Endothelial cell of umbilical vein (primary cell): Measurements from ENCODE around the gene LYPLAL1. TPM values are rescaled to one million over a fixed set of nuclear protein-coding genes. Genes with fewer than 3 reads are reported as not detected.

ENCODE experiments used
- BruUV-seq: library from RNA; stranded (reverse); fragments of 400-500 nt; replicated peaks from 2 replicates; lab custom pipeline; 2021; lab: Mats Ljungman, UMichigan
- CTCF ChIA-PET: fragments of 300-600, 350-600 bp; sonication (Branson Sonifier 250); formaldehyde crosslinking; loops from one replicate; lab custom pipeline; 2021; ENCODE audit warnings: antibody characterized with exemption, inconsistent platforms; lab: Charles Lee
- POLR2A ChIA-PET: fragments of 300-600, 350-600 bp; sonication (Branson Sonifier 250); formaldehyde crosslinking; loops from one replicate; lab custom pipeline; 2021; ENCODE audit warnings: antibody characterized with exemption, inconsistent platforms; lab: Charles Lee
- DNase-seq: peaks from one replicate; pipeline ENCODE4 v3.0.0-alpha.2; 2011; ENCODE audit warnings: low read depth, low spot score
- FAIRE-seq: peaks from 2 replicates; lab custom pipeline; 2011; peaks lifted over from hg19 to GRCh38; lab: Jason Lieb, UNC
- H2AFZ ChIP-seq: 2 replicates; pipeline ENCODE4 v1.6.0; 2012; ENCODE audit warnings: low read depth, low read length, control low read depth, inconsistent platforms
- H3K27ac ChIP-seq: 2 replicates; pipeline ENCODE4 v1.5.1; 2011; ENCODE audit warnings: low read depth, mild to moderate bottlenecking, control low read depth, low read length, moderate library complexity; ENCODE audit not compliant: insufficient read depth
- H3K27me3 ChIP-seq, 2 experiments: 2 replicates each; pipeline versions ENCODE4 v1.6.0 to v1.6.1; 2011; ENCODE audit warnings: low read length in 2 of 2, mixed read lengths in 1 of 2; ENCODE audit not compliant: control insufficient read depth in 2 of 2, insufficient read depth in 2 of 2
- H3K36me3 ChIP-seq, 2 experiments: 2 replicates in 1 of 2; 3 replicates in 1 of 2; pipeline ENCODE4 v1.5.1; 2011; ENCODE audit warnings: low read length in 2 of 2, mild to moderate bottlenecking in 1 of 2, moderate library complexity in 1 of 2; ENCODE audit not compliant: control insufficient read depth in 2 of 2, insufficient read depth in 2 of 2; ENCODE audit errors: extremely low read depth in 1 of 2
- H3K4me1 ChIP-seq: 3 replicates; pipeline ENCODE4 v1.5.1; 2011; ENCODE audit warnings: mild to moderate bottlenecking, low read length; ENCODE audit not compliant: control insufficient read depth, insufficient read depth; ENCODE audit errors: extremely low read depth
- H3K4me2 ChIP-seq: 2 replicates; pipeline ENCODE4 v1.6.1; 2011; ENCODE audit warnings: low read length, control low read depth, mixed read lengths; ENCODE audit not compliant: insufficient read depth
- H3K4me3 ChIP-seq, 3 experiments: fragments of 200-600 bp in 1 of 3; sonication (generic), shearing (Covaris generic) in 1 of 3; replicated peaks in 1 of 3; 2 replicates each; pipeline ENCODE4 v1.5.1; 2011 to 2016; ENCODE audit warnings: control low read depth in 3 of 3, low read length in 3 of 3, mild to moderate bottlenecking in 2 of 3, inconsistent platforms in 1 of 3, low read depth in 1 of 3, moderate library complexity in 1 of 3; ENCODE audit not compliant: insufficient read depth in 1 of 3
- H3K79me2 ChIP-seq: 2 replicates; pipeline ENCODE4 v1.6.0; 2012; ENCODE audit warnings: low read length, inconsistent platforms; ENCODE audit not compliant: control insufficient read depth, insufficient read depth
- H3K9ac ChIP-seq: replicated peaks from 2 replicates; pipeline ENCODE3; 2011; ENCODE audit warnings: low read length, control low read depth; ENCODE audit not compliant: insufficient read depth; ENCODE audit errors: extremely low read depth
- H3K9me1 ChIP-seq: replicated peaks from 3 replicates; pipeline ENCODE4 v1.6.0; 2011; ENCODE audit warnings: mild to moderate bottlenecking, low read length; ENCODE audit not compliant: control insufficient read depth, insufficient read depth; ENCODE audit errors: extremely low read depth
- H3K9me3 ChIP-seq: replicated peaks from 2 replicates; pipeline ENCODE4 v1.5.1; 2012; ENCODE audit warnings: low read length, inconsistent platforms; ENCODE audit not compliant: control insufficient read depth, insufficient read depth
- H4K20me1 ChIP-seq: replicated peaks from 2 replicates; pipeline ENCODE3; 2011; ENCODE audit warnings: mild to moderate bottlenecking, low read length; ENCODE audit not compliant: control insufficient read depth, insufficient read depth; ENCODE audit errors: extremely low read depth
- EZH2 ChIP-seq: IDR thresholded peaks from 2 replicates; pipeline ENCODE4 v1.6.1; 2012; ENCODE audit warnings: borderline replicate concordance, low read depth, mild to moderate bottlenecking, moderate library complexity, low read length, inconsistent platforms; ENCODE audit not compliant: severe bottlenecking
- GATA2 ChIP-seq: IDR thresholded peaks from 2 replicates; pipeline ENCODE4 v1.7.0; 2011; ENCODE audit warnings: low read depth, mild to moderate bottlenecking, moderate library complexity, mixed read lengths, low read length; ENCODE audit not compliant: insufficient read length, insufficient read depth
- JUN ChIP-seq: IDR thresholded peaks from 2 replicates; pipeline ENCODE4 v1.6.1; 2011; ENCODE audit warnings: borderline replicate concordance, low read depth; ENCODE audit not compliant: insufficient read length, insufficient read depth
- MAX ChIP-seq: IDR thresholded peaks from 2 replicates; pipeline ENCODE4 v1.6.1; 2011; ENCODE audit not compliant: insufficient read depth, insufficient read length
- MYC ChIP-seq: IDR thresholded peaks from one replicate; pipeline ENCODE4 v1.6.1; 2011; ENCODE audit warnings: mild to moderate bottlenecking, low read depth, low read length
- POLR2A ChIP-seq: IDR thresholded peaks from 2 replicates; pipeline ENCODE4 v1.6.1; 2012; ENCODE audit warnings: low read depth, mild to moderate bottlenecking, control low read depth, low read length
- POLR2AphosphoS5 ChIP-seq: IDR thresholded peaks from 2 replicates; pipeline ENCODE4 v1.6.1; 2012; ENCODE audit warnings: low read depth, mild to moderate bottlenecking, control low read depth, low read length, moderate library complexity; ENCODE audit not compliant: insufficient read depth
- dilution Hi-C: fragments of 300-500 bp; cut with MboI; formaldehyde crosslinking; loops from one replicate; pipeline ENCODE4 v1.15.0; 2019; ENCODE audit warnings: low sequenced_read_pairs; ENCODE audit not compliant: extremely low pct_ligation_motif_present
- intact Hi-C: fragments of 100-400 bp; cut with micrococcal nuclease; formaldehyde crosslinking; loops from one replicate; pipeline ENCODE4 v1.10.0; 2022
- polyA plus RNA-seq, 4 experiments: library from polyadenylated mRNA; depleted of rRNA in 3 of 4; stranded (reverse) in 3 of 4; unstranded in 1 of 4; fragments of >200 nt; gene quantifications; 2 replicates each; pipeline versions ENCODE4 v1.2.1 to v1.2.3, GENCODE V29; 2011 to 2012; ENCODE audit warnings: missing spikeins in 1 of 4
- total RNA-seq: library from RNA; stranded (reverse); gene quantifications from 2 replicates; pipeline ENCODE4 v1.2.3, GENCODE V29; 2021
- TF ChIP-seq, protein P1 (sequence below), 2 donors: IDR thresholded peaks; 1 replicate in 1 of 2; 2 replicates in 1 of 2; pipeline ENCODE4 v1.5.1; 2011; ENCODE audit warnings: low read length in 2 of 2, mild to moderate bottlenecking in 2 of 2, moderate library complexity in 2 of 2, control low read depth in 1 of 2, inconsistent platforms in 1 of 2, low read depth in 1 of 2; ENCODE audit not compliant: insufficient read depth in 1 of 2; ENCODE audit errors: extremely low read depth in 1 of 2

Gene LYPLAL1
- total and polyA plus RNA-seq, 2 donors (not counting 3 experiments of a cell fraction or from before 2014, with no cell fraction given): 7.4 to 25.4 TPM

GRCh38 chr1:219155135-219155534 lies 18.5 kb upstream of the LYPLAL1 start:
- Histone ChIP-seq H3K9me3 (no peaks in the 10 kb centered on the region), H3K27me3 (no peaks in the 10 kb centered on the region), H3K9ac (no peak overlapping the region), H3K36me3 (no peaks in the 10 kb centered on the region), H3K4me1 (no peaks in the 10 kb centered on the region), H4K20me1 (no peaks in the 10 kb centered on the region), H3K79me2 (no peaks in the 10 kb centered on the region), H3K9me1 (no peaks in the 10 kb centered on the region), H3K4me3 (no peak overlapping the region), H3K4me2 (no peak overlapping the region), H3K27ac (no peak overlapping the region), H2AFZ (no peak overlapping the region)
- dilution Hi-C loops: no loop called here
- BruUV-seq: no TSS peak
- no peak for FAIRE-seq
- POLR2A ChIA-PET: no interaction called here
- no peak for TF ChIP-seq EZH2
- TF ChIP-seq MAX: no peak
- TF ChIP-seq, protein P1, sequence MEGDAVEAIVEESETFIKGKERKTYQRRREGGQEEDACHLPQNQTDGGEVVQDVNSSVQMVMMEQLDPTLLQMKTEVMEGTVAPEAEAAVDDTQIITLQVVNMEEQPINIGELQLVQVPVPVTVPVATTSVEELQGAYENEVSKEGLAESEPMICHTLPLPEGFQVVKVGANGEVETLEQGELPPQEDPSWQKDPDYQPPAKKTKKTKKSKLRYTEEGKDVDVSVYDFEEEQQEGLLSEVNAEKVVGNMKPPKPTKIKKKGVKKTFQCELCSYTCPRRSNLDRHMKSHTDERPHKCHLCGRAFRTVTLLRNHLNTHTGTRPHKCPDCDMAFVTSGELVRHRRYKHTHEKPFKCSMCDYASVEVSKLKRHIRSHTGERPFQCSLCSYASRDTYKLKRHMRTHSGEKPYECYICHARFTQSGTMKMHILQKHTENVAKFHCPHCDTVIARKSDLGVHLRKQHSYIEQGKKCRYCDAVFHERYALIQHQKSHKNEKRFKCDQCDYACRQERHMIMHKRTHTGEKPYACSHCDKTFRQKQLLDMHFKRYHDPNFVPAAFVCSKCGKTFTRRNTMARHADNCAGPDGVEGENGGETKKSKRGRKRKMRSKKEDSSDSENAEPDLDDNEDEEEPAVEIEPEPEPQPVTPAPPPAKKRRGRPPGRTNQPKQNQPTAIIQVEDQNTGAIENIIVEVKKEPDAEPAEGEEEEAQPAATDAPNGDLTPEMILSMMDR (IDR thresholded peaks at IDR 0.05; ENCODE audit: extremely low read depth in 1 of 2, insufficient read depth in 1 of 2, low read depth in 1 of 2, low read length in 2 of 2): no peak
- no peak for TF ChIP-seq MYC
- no peak for TF ChIP-seq POLR2AphosphoS5
- TF ChIP-seq POLR2A: no peak
- no peak for TF ChIP-seq JUN
- no peak for TF ChIP-seq GATA2
- DNase-seq: no peak
- CTCF ChIA-PET: no interaction called here
- intact Hi-C loops: no loop called here
